Stimulated activated CD4-positive, alpha-beta T cell treated with anti-CD3 and anti-CD28 coated beads, Interleukin-1b, Interleukin-23, amount 100 ng/mL, for 1 hour (primary cell): Measurements from ENCODE around the gene TMCC1.
A peak's percentile ranks its signal among the peaks of the same experiment; 100 is the strongest.
"Not testable (repeated sequence)": the region's sequence is repeated elsewhere in the genome, so short reads cannot be mapped to it uniquely, and the experiment has no call there.

Experiments
- DNase-seq, 2 donors: peaks; one replicate each; pipeline ENCODE4 v3.0.0-alpha.2; 2020; ENCODE audit warnings: low read depth in 2 of 2

TMCC1 gene

DNA sequence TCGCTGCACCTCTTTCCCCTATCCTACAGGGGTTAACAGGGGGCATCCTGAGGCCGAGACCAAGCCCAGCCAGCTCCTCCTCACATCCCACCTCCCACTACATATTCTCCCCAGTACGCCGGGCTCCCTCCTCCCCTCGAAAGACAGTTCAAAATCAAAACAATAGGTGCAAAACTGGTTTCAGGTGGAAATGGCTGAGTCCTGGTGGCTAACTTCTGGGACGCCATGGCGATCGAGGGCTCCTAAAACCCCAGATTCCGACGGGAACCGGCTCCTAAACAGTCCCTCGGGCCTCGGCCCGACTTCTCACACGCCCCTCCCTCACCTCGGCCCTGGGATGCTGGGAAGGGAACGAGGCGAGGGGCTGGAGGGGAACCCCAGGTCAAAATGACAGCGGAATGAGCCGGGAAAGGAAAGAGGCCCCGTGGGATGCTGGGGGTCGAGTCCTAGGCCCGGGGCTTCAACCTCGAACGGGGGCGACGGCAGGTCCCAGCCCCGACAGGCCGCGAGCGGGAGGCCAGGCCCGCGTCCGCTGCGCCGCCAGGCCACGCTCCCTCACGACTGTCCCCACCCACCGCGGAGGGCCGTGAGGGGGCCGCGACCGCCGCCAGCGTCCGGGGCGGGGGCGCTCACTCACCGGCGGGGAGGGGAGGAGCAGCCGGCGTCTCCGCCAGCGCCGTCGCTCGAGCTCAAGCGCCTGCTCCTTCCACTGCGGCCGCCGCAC is 492 bp downstream of the TMCC1 start:
- DNase-seq: peak in 1 of 2 donors; percentile 29

DNA sequence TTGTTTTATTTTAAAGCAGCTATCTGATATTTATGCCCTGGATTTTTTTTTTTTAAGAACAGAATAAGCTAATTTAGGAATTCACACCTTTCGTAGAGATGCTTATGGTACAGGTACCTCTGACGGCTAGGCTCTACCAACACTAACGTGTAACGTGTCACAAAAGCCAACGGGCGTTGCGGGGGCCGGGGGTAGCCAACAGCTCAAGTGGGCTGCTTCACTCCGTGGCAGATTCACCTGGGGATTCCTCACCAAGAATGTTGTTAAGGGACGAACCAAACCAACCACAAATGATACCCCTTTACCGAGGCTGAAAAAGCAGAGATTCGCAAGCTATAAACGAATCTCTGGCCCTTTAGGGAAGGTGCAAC is 1.0 kb downstream of the TMCC1 start:
- DNase-seq: no peak

DNA sequence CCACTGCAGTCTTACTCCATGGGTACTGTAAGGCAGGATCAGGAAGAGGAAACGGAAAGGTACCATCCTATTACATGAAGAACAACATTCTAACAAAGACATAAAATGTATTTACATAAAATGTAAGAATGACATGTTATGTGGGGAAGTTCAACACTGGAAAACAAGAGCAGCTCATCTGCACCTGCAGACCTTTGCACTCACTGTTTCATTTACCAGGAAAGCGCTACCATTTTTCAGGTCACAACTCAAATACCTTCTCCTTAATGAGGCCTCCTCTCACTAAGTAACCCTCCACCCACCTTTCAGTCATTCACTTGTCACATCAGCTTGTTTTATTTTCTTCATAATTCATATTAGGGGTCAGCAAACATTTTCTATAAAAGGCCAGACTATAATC is 2.6 kb downstream of the TMCC1 start:
- no peak for DNase-seq

DNA sequence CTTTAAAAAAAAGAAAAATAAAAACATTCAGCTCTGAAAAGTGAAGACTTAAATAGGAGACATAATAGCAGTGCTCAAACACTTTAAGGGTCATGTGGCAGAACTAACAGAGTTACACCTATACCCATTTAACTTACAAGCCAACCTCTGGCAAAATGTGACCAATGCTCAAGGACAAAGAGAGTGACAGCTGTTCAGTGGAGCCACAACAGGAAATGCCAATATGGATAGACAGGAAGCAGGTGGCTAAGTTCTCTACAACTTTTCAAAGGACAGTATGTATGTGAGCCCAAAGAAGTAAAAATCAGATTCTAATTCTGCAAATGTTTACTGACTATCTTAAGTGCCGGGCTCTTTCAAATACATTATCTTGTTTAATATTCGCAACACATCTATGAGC is 3.4 kb downstream of the TMCC1 start:
- no peak for DNase-seq

DNA sequence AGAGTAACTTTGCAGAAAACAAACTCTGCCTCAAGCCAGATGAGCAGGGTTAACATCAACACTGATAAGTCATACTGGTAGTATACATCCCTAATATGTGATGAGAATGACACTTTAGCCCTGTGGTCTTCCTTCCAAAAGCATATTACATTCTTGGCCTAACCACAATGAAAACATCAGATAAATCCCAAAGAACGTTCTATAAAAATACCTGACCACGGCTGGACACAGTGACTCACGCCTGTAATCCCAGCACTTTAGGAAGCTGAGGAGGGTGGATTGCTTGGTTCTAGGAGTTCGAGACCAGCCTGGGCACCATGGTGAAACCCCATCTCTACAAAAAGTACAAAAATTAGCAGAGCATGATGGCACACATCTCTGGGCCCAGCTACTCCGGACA is 4.7 kb downstream of the TMCC1 start:
- no peak for DNase-seq

DNA sequence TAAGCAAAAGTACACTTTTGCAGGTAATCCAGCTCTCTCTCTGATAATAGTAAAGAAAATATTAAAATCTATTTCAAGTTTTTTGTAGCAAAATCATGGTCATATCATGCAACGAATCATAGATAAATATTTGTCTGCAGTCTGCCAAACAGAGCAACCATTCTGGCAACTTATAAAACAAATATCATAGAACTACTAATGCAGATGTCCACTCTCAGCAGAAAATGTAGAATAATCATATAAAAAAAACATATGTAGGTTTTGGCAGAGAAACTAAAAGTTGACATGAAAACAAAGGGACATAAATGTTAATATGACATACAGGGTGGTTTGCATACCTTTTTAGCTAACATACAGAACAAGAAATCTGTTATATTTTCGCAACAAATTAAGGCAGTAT is 12.2 kb downstream of the TMCC1 start:
- no peak for DNase-seq

DNA sequence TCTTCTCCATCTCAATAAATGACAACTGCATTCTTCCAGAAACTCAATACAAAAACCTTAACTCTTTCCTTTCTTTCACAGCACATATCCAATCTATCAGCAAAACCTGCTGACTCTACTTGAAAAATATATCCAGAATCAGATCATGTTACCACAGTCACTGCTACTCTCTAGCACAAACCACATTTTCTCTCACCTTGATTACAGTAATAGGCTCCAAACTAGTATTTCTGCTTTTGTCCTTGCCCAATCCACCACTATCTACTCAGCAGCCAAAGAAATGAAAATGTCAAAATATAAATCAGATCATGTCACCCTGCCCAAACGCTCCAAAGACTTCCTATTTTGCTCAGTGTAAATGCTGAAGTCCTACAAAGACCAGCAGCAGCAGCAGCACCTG is 15.2 kb downstream of the TMCC1 start:
- DNase-seq: no peak

DNA sequence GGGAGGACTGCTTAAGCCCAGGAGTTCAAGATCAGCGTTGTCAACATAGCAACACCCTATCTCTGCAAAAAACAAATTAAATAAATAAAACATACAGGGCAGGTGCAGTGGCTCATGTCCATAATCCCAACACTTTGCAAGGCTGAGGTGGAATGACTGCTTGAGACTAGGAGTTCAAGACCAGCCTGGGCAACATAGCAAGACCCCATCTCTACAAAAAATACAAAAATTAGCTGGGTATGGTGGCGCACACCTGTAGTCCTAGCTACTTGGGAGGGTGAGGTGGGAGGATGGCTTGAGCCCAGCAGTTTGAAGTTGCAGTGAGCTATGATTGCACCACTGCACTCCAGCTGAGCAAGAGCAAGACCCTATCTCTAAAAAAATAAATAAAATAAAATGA is 19.0 kb downstream of the TMCC1 start:
- DNase-seq: not testable (repeated sequence)

DNA sequence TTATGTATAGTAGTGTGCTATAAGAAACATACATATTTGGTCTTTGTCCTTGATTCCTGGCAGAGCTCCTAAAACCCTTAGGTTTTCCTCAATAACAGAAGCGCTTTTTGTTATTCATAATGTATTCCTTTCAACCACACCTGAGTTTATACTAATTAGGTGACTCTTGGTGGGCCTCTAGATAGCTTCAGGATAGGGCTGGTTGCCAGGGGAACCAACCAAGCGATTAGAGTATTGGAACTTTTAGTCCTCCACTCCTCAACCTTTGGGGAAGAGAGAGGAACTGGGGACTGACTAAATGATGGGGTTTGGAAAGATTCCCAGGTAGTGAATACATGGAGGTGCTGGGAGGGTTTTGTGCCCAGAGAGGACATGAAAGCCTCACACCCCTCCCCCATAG is 24.6 kb downstream of the TMCC1 start:
- no peak for DNase-seq

DNA sequence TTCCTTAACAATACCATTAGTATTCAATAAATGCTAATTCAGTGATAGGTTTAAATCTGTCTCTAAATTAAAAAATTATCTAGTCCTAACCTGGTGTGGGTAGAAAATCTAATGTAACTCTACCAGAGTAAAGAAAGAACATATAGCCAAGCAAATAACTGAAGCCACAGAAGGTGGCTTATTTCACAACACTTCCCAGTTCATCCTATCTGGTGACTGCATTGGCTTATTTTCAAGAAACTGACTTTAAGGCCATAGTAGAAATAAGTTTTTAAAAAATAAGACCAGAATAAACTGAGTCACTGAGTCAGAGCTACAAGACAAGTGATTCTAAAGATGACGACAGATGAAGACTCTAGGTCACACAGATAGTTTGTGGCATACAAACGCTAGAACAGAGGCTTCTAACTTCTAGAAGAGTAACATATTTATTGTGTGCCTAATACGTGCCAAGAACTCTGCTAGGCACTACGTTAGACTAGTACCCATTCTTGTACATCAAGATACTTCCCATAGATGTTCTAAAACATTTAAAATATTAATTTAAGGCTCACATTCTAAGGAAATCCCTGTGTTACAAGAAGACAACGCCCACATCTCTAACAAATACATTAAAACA is 25.9 kb downstream of the TMCC1 start:
- no peak for DNase-seq

DNA sequence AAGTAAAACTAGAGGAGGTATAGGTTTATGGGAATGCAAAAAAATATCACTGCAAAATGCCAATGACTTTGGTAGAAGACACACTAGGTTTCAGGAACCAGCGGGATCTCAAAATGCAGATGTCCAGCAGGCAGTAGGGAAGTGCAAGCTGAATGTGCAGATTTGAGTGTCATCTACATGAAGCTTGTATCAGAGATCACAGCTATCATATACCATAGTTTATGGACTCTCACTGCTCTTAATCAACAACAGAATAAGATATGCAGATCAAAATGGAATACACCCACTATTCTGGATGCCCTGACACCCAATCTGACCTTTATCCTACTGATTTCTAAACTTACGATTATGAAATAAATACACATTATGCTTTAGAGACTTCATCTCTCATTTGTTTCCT is 27.7 kb downstream of the TMCC1 start:
- DNase-seq: no peak

DNA sequence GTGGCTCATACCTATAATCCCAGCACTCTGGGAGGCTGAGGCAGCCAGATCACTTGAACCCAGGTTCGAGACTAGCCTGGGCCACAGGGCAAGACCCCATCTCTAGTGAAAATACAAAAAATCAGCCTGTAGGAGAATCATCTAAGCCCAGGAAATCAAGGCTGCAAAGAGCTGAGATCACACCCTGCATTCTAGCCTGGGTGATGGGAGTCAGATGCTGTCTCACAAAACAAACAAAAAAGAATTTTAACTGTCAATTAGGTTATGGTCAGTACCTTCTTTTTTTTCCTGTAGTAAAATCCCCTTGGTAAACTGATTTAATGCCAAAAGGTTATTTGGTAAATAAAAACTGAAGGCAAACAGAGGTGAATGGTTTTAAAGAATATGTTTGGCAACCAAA is 29.0 kb downstream of the TMCC1 start:
- no peak for DNase-seq

DNA sequence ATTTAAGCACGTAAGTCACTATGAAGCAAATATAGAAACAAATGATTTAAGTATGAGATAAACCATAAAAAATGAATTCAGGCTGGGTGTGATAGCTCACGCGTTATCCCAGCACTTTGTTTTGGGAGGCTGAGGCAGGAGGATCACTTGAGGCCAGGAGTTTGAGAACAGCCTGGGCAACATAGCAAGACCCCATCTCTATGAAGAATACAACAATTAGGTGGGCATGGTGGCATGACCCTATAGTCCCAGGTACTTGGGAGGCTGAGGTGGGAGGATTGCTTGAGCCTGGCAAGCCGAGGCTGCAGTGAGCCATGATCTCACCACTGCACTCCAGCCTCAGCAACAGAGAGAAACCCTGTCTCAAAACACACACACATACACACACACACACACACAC is 34.2 kb downstream of the TMCC1 start:
- no peak for DNase-seq

DNA sequence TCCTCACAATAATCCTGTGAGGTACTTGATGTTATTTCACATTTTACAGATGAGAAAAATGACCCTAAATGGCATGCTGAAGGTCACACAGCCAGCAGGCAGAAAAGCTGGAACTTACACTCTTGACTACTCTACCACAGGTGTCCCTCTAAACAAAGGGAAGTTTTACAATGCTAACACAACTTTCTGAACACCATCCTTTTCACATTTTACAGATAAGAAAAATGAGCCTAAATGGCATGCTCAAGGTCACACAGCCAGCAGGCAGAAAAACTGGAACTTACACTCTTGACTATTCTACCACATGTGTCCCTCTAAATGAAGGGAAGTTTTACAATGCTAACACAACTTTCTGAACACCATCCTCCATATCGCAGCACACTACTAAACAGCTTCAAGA is 35.6 kb downstream of the TMCC1 start:
- DNase-seq: no peak

DNA sequence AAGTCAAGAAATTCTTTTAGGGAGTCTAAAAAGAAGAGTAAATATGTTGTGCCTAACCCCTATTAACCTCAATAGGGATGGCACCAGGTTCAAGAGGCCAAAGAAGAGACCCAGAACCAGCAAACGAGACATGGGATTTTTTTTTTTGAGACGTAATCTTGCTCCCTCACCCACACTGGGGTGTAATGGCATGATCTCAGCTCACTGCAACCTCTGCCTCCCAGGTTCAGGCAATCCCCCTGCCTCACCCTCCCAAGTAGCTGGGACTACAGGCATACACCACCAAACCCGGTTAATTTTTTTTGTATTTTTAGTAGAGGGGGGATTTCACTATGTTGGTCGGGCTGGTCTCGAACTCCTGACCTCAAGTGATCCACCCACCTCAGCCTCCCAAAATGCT is 36.7 kb downstream of the TMCC1 start:
- not testable (repeated sequence) for DNase-seq

DNA sequence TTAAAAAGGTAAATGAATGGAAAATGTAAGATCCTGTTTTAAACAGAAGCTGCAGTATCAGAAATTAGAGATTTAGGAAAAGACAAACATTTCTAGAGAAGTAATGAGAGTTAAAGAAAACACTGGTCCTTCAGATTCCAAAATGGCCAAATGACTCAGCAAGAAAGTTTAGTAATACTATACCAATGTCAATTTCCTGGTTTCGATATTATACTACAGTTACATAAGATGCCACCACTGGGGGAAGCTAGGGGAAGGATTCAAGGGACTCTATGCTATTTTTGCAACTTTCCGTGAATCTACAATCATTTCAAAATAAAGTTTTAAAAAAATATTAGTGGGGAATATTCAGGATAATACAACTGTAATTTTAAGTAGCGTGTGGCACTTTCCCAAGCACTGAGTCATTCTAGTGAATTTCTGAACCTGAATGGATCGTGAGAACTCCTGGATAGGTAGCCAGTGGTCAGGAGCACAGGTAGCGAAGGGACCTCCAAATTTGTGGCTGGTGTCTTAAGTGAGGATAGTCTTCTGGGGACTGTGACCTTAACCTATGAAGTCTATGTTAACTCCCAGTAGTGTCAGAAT is 37.6 kb downstream of the TMCC1 start:
- DNase-seq: no peak

DNA sequence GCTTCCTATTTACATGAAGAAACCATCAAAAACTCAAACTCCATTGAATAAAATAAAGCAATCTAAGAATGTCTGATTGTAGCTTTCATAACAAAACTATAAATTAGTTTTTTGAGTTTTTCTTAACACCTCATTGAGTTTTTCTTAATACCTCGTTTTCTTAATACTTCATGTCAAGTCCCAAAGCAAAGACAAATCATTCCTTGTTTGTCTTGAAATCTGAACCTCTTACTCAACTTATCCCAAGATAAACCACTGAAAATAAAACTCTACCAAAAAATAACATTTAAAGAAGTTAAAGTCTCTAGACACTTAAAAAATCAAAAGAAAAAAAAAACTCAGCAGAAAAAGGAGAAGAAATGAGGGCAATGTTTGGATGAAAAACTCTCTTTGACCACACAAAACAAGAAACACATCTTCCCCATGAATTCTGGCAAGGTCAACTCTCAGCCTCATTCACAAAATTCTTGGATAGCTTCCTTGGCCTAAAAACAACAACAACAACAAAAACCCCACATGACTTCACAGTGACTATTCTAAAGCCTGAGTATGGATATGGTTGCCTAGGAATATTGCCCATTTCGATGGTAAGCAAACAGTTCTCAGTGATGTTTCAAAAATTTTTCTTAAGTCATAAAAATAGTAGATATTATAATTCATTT is 38.2 kb downstream of the TMCC1 start:
- DNase-seq: no peak

DNA sequence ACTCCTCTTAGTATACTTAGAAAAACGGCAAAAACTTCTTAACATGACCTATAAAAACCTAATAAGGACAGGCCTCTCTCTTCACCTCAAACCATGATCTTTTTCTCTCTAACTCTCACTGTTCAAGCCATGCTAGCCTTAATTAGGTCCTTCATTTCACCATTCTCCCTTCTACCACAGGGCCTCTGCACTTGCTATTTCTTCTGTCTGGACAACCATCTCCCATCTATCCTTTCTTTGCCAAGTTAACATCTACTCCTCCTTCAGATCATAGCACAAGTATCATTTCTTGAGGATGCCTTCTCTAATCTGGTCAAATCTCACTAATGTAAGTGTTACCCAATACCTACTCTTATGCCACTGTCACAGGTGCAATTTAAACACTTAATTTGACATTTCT is 39.1 kb downstream of the TMCC1 start:
- DNase-seq: no peak

DNA sequence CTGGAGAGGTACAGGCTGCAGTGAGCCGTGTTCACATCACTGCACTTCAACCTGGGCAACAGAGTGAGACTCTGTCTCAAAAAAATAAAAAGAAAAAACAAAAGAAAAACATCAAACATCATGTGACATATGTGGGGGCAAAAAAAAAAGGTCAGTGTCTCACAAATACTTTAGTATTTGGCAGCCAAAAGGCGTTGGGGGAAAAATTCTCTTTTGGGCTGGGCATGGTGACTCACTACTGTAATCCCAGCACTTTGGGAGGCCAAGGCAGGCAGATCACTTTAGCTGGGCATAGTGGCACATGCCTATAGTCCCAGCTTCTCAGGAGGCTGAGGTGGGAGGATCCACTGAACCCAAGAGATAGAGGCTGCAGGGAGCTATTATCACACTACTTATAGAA is 47.6 kb downstream of the TMCC1 start:
- no peak for DNase-seq

DNA sequence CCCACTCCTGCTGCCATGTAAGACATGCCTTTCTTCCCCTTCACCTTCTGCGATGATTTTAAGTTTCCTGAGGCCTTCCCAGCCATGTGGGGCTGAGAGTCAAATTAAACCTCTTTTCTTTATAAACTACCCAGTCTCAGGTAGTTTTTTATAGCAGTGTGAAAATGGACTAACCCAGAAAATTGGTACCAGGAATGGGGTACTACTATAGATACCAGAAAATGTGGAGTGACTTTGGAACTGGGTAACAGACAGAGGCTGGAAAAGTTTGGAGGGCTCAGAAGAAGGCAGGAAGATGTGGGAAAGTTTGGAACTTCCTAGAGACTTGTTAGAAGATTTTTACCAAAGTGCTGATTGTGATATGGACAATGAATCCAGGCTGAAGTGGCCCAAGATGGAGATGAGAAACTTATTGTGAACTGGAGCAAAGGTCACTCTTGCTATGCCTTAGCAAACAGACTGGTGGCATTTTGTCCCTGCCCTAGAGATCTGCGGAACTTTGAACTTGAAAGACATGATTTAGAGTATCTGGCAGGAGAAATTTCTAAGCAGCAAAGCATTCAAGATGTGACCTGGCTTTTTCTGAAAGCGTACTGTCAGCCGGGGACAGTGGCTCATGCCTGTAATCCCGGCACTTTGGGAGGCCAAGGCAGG is 52.7 kb downstream of the TMCC1 start:
- no peak for DNase-seq

DNA sequence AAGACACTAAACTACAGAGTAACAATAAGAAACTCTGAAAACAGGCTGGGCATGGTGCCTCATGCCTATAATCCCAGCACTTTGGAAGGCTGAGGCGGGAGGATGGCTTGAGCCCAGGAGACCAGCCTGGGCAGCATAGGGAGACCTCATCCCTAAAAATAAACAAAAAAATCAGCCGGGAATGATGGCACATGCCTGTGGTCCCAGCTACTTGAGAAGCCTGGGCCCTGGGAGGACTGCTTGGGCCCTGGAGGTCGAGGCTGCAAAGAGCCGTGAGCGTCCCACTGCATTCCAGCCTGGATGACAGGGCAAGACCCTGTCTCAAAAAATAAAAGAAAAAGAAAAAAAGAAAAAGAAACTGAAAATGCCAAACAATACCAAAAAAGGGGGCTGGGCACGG is 55.4 kb downstream of the TMCC1 start:
- no peak for DNase-seq

DNA sequence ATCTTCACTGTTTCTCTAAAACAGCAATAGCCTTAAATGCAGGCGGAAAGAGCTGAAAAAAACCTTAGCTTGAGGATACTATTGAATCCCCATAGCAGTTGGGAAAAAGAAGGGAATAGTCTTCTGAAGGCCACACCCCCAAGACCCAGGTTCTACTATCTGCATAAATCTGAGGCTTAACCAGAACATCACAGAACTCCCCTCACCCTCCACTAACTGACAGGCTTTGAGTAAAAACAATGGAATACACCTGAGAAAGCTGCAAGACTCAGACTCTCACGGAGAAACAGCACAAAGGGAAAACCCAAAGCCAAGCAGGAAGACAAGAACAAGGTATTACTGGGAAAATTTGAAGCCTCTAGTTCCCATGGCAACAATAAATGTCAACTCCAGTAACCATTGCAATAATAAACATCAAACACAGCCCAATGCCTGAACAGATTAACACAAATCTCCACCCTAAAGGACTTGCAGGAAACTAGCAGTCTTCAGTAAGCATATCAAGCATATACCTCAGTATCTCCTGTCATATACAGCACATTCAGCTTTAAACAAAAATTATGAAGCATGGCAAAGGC is 56.4 kb downstream of the TMCC1 start:
- no peak for DNase-seq
